ENCODE measurements around the gene MECP2.

DNA sequence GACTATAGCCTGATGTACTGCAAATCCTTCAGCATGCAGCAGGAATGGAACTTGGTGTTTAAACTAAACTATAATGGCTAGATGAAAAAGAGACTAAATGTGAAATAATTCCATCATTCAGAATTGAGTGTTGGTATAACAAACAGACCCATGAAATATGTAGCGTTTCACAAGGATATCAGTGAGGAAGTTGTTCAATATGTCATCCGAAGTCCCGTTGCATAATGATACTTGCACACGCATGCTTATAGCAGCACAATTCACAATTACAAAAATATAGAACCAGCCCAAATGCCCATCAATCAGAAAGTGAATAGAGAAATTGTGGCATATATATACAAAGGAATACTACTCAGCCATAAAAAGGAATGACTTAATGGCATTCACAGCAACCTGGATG lies 20.4 kb downstream of the MECP2 start:
- TF ChIP-seq POLR2AphosphoS5 (IDR thresholded peaks at IDR 0.05): no peak
- TF ChIP-seq, protein P1, sequence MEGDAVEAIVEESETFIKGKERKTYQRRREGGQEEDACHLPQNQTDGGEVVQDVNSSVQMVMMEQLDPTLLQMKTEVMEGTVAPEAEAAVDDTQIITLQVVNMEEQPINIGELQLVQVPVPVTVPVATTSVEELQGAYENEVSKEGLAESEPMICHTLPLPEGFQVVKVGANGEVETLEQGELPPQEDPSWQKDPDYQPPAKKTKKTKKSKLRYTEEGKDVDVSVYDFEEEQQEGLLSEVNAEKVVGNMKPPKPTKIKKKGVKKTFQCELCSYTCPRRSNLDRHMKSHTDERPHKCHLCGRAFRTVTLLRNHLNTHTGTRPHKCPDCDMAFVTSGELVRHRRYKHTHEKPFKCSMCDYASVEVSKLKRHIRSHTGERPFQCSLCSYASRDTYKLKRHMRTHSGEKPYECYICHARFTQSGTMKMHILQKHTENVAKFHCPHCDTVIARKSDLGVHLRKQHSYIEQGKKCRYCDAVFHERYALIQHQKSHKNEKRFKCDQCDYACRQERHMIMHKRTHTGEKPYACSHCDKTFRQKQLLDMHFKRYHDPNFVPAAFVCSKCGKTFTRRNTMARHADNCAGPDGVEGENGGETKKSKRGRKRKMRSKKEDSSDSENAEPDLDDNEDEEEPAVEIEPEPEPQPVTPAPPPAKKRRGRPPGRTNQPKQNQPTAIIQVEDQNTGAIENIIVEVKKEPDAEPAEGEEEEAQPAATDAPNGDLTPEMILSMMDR (IDR thresholded peaks at IDR 0.05): no peak
